Endothelial cell of umbilical vein (primary cell): Measurements from ENCODE around the gene FILIP1L. TPM values are rescaled to one million over a fixed set of nuclear protein-coding genes. Genes with fewer than 3 reads are reported as not detected.

Experiments used
- BruUV-seq: library from RNA; stranded (reverse); fragments of 400-500 nt; replicated peaks from 2 replicates; lab custom pipeline; 2021; lab: Mats Ljungman, UMichigan
- CTCF ChIA-PET: fragments of 300-600, 350-600 bp; sonication (Branson Sonifier 250); formaldehyde crosslinking; loops from one replicate; lab custom pipeline; 2021; ENCODE audit warnings: antibody characterized with exemption, inconsistent platforms; lab: Charles Lee
- POLR2A ChIA-PET: fragments of 300-600, 350-600 bp; sonication (Branson Sonifier 250); formaldehyde crosslinking; loops from one replicate; lab custom pipeline; 2021; ENCODE audit warnings: antibody characterized with exemption, inconsistent platforms; lab: Charles Lee
- DNase-seq: peaks from one replicate; pipeline ENCODE4 v3.0.0-alpha.2; 2011; ENCODE audit warnings: low read depth, low spot score
- FAIRE-seq: peaks from 2 replicates; lab custom pipeline; 2011; peaks lifted over from hg19 to GRCh38; lab: Jason Lieb, UNC
- H2AFZ ChIP-seq: 2 replicates; pipeline ENCODE4 v1.6.0; 2012; ENCODE audit warnings: low read depth, low read length, control low read depth, inconsistent platforms
- H3K27ac ChIP-seq: 2 replicates; pipeline ENCODE4 v1.5.1; 2011; ENCODE audit warnings: low read depth, mild to moderate bottlenecking, control low read depth, low read length, moderate library complexity; ENCODE audit not compliant: insufficient read depth
- H3K27me3 ChIP-seq, 2 experiments: 2 replicates each; pipeline versions ENCODE4 v1.6.0 to v1.6.1; 2011; ENCODE audit warnings: low read length in 2 of 2, mixed read lengths in 1 of 2; ENCODE audit not compliant: control insufficient read depth in 2 of 2, insufficient read depth in 2 of 2
- H3K36me3 ChIP-seq, 2 experiments: 2 replicates in 1 of 2; 3 replicates in 1 of 2; pipeline ENCODE4 v1.5.1; 2011; ENCODE audit warnings: low read length in 2 of 2, mild to moderate bottlenecking in 1 of 2, moderate library complexity in 1 of 2; ENCODE audit not compliant: control insufficient read depth in 2 of 2, insufficient read depth in 2 of 2; ENCODE audit errors: extremely low read depth in 1 of 2
- H3K4me1 ChIP-seq: 3 replicates; pipeline ENCODE4 v1.5.1; 2011; ENCODE audit warnings: mild to moderate bottlenecking, low read length; ENCODE audit not compliant: control insufficient read depth, insufficient read depth; ENCODE audit errors: extremely low read depth
- H3K4me2 ChIP-seq: 2 replicates; pipeline ENCODE4 v1.6.1; 2011; ENCODE audit warnings: low read length, control low read depth, mixed read lengths; ENCODE audit not compliant: insufficient read depth
- H3K4me3 ChIP-seq, 3 experiments: fragments of 200-600 bp in 1 of 3; sonication (generic), shearing (Covaris generic) in 1 of 3; replicated peaks in 1 of 3; 2 replicates each; pipeline ENCODE4 v1.5.1; 2011 to 2016; ENCODE audit warnings: control low read depth in 3 of 3, low read length in 3 of 3, mild to moderate bottlenecking in 2 of 3, inconsistent platforms in 1 of 3, low read depth in 1 of 3, moderate library complexity in 1 of 3; ENCODE audit not compliant: insufficient read depth in 1 of 3
- H3K79me2 ChIP-seq: 2 replicates; pipeline ENCODE4 v1.6.0; 2012; ENCODE audit warnings: low read length, inconsistent platforms; ENCODE audit not compliant: control insufficient read depth, insufficient read depth
- H3K9ac ChIP-seq: replicated peaks from 2 replicates; pipeline ENCODE3; 2011; ENCODE audit warnings: low read length, control low read depth; ENCODE audit not compliant: insufficient read depth; ENCODE audit errors: extremely low read depth
- H3K9me1 ChIP-seq: replicated peaks from 3 replicates; pipeline ENCODE4 v1.6.0; 2011; ENCODE audit warnings: mild to moderate bottlenecking, low read length; ENCODE audit not compliant: control insufficient read depth, insufficient read depth; ENCODE audit errors: extremely low read depth
- H3K9me3 ChIP-seq: replicated peaks from 2 replicates; pipeline ENCODE4 v1.5.1; 2012; ENCODE audit warnings: low read length, inconsistent platforms; ENCODE audit not compliant: control insufficient read depth, insufficient read depth
- H4K20me1 ChIP-seq: replicated peaks from 2 replicates; pipeline ENCODE3; 2011; ENCODE audit warnings: mild to moderate bottlenecking, low read length; ENCODE audit not compliant: control insufficient read depth, insufficient read depth; ENCODE audit errors: extremely low read depth
- EZH2 ChIP-seq: IDR thresholded peaks from 2 replicates; pipeline ENCODE4 v1.6.1; 2012; ENCODE audit warnings: borderline replicate concordance, low read depth, mild to moderate bottlenecking, moderate library complexity, low read length, inconsistent platforms; ENCODE audit not compliant: severe bottlenecking
- FOS ChIP-seq: IDR thresholded peaks from 2 replicates; pipeline ENCODE4 v1.6.1; 2011; ENCODE audit warnings: mild to moderate bottlenecking, low read length, moderate library complexity, borderline replicate concordance; ENCODE audit not compliant: insufficient read depth
- GATA2 ChIP-seq: IDR thresholded peaks from 2 replicates; pipeline ENCODE4 v1.7.0; 2011; ENCODE audit warnings: low read depth, mild to moderate bottlenecking, moderate library complexity, mixed read lengths, low read length; ENCODE audit not compliant: insufficient read length, insufficient read depth
- JUN ChIP-seq: IDR thresholded peaks from 2 replicates; pipeline ENCODE4 v1.6.1; 2011; ENCODE audit warnings: borderline replicate concordance, low read depth; ENCODE audit not compliant: insufficient read length, insufficient read depth
- MAX ChIP-seq: IDR thresholded peaks from 2 replicates; pipeline ENCODE4 v1.6.1; 2011; ENCODE audit not compliant: insufficient read depth, insufficient read length
- MYC ChIP-seq: IDR thresholded peaks from one replicate; pipeline ENCODE4 v1.6.1; 2011; ENCODE audit warnings: mild to moderate bottlenecking, low read depth, low read length
- POLR2A ChIP-seq: IDR thresholded peaks from 2 replicates; pipeline ENCODE4 v1.6.1; 2012; ENCODE audit warnings: low read depth, mild to moderate bottlenecking, control low read depth, low read length
- POLR2AphosphoS5 ChIP-seq: IDR thresholded peaks from 2 replicates; pipeline ENCODE4 v1.6.1; 2012; ENCODE audit warnings: low read depth, mild to moderate bottlenecking, control low read depth, low read length, moderate library complexity; ENCODE audit not compliant: insufficient read depth
- dilution Hi-C: fragments of 300-500 bp; cut with MboI; formaldehyde crosslinking; loops from one replicate; pipeline ENCODE4 v1.15.0; 2019; ENCODE audit warnings: low sequenced_read_pairs; ENCODE audit not compliant: extremely low pct_ligation_motif_present
- intact Hi-C: fragments of 100-400 bp; cut with micrococcal nuclease; formaldehyde crosslinking; loops from one replicate; pipeline ENCODE4 v1.10.0; 2022
- polyA plus RNA-seq, 4 experiments: library from polyadenylated mRNA; depleted of rRNA in 3 of 4; stranded (reverse) in 3 of 4; unstranded in 1 of 4; fragments of >200 nt; gene quantifications; 2 replicates each; pipeline versions ENCODE4 v1.2.1 to v1.2.3, GENCODE V29; 2011 to 2012; ENCODE audit warnings: missing spikeins in 1 of 4
- total RNA-seq: library from RNA; stranded (reverse); gene quantifications from 2 replicates; pipeline ENCODE4 v1.2.3, GENCODE V29; 2021
- TF ChIP-seq, protein P1 (sequence below), 2 donors: IDR thresholded peaks; 1 replicate in 1 of 2; 2 replicates in 1 of 2; pipeline ENCODE4 v1.5.1; 2011; ENCODE audit warnings: low read length in 2 of 2, mild to moderate bottlenecking in 2 of 2, moderate library complexity in 2 of 2, control low read depth in 1 of 2, inconsistent platforms in 1 of 2, low read depth in 1 of 2; ENCODE audit not compliant: insufficient read depth in 1 of 2; ENCODE audit errors: extremely low read depth in 1 of 2

FILIP1L gene
- total and polyA plus RNA-seq, 2 donors (not counting 3 experiments of a cell fraction or from before 2014, with no cell fraction given), result 26.0 to 29.9 TPM

GRCh38 chr3:100113723-100114412 lies 433 bp downstream of the FILIP1L start:
- CTCF ChIA-PET, result interaction anchor here (0.7 to 1.2 kb wide), 3 partner anchors 11 to 282 kb away, joined by 3 to 4 read pairs (median 3); no protein-coding TSS in a partner anchor
- no peak for FAIRE-seq

More at GRCh38 chr3:100113723-100114412, 433 bp downstream of the FILIP1L start:
- POLR2A ChIA-PET, result no interaction called here
- Histone ChIP-seq H3K36me3 (no peaks in the 10 kb centered on the region), H3K9ac (no peak overlapping the region), H2AFZ (no peak overlapping the region), H4K20me1 (no peaks in the 10 kb centered on the region), H3K4me1 (no peaks in the 10 kb centered on the region), H3K27ac (no peak overlapping the region), H3K9me3 (no peaks in the 10 kb centered on the region), H3K4me2 (no peak overlapping the region), H3K4me3 (no peak overlapping the region), H3K79me2 (no peaks in the 10 kb centered on the region), H3K9me1 (no peaks in the 10 kb centered on the region), H3K27me3 (no peaks in the 10 kb centered on the region)
- no peak for DNase-seq
- BruUV-seq, result no TSS peak
- dilution Hi-C loops (no loop called here), intact Hi-C loops (no loop called here)
- no peak for TF ChIP-seq POLR2A
- no peak for TF ChIP-seq JUN
- TF ChIP-seq, protein P1, sequence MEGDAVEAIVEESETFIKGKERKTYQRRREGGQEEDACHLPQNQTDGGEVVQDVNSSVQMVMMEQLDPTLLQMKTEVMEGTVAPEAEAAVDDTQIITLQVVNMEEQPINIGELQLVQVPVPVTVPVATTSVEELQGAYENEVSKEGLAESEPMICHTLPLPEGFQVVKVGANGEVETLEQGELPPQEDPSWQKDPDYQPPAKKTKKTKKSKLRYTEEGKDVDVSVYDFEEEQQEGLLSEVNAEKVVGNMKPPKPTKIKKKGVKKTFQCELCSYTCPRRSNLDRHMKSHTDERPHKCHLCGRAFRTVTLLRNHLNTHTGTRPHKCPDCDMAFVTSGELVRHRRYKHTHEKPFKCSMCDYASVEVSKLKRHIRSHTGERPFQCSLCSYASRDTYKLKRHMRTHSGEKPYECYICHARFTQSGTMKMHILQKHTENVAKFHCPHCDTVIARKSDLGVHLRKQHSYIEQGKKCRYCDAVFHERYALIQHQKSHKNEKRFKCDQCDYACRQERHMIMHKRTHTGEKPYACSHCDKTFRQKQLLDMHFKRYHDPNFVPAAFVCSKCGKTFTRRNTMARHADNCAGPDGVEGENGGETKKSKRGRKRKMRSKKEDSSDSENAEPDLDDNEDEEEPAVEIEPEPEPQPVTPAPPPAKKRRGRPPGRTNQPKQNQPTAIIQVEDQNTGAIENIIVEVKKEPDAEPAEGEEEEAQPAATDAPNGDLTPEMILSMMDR (IDR thresholded peaks at IDR 0.05; ENCODE audit: extremely low read depth in 1 of 2, insufficient read depth in 1 of 2, low read depth in 1 of 2, low read length in 2 of 2), result no peak
- no peak for TF ChIP-seq GATA2
- TF ChIP-seq EZH2, result no peak
- TF ChIP-seq MAX, result no peak
- no peak for TF ChIP-seq POLR2AphosphoS5
- TF ChIP-seq FOS, result no peak
- TF ChIP-seq MYC, result no peak
